MCF 10A (cell line): Measurements from ENCODE around the gene BAIAP2L1. TPM values are rescaled to one million over a fixed set of nuclear protein-coding genes. Genes with fewer than 3 reads are reported as not detected.

Experiments
- BruUV-seq: library from RNA; stranded (reverse); fragments of 400-500 nt; replicated peaks from 2 replicates; lab custom pipeline; 2021; lab: Mats Ljungman, UMichigan
- CTCF ChIA-PET: fragments of 300-600 bp; sonication (Branson Sonifier 250); formaldehyde crosslinking; extraction: SDS; loops from one replicate; lab custom pipeline; 2021; ENCODE audit warnings: antibody characterized with exemption, inconsistent platforms; lab: Yijun Ruan, JAX
- POLR2A ChIA-PET: fragments of 300-600, 350-650 bp; sonication (Branson Sonifier 250); formaldehyde crosslinking; extraction: SDS; loops from one replicate; lab custom pipeline; 2020; ENCODE audit warnings: antibody characterized with exemption, inconsistent platforms; lab: Yijun Ruan, JAX
- DNase-seq: peaks from one replicate; pipeline ENCODE4 v3.0.0-alpha.2; 2018; ENCODE audit not compliant: unreplicated experiment
- H3K27ac Mint-ChIP-seq: one replicate; pipeline ENCODE4 v1.8.0; 2022; ENCODE audit warnings: mild to moderate bottlenecking, low read depth, mixed read lengths; ENCODE audit not compliant: unreplicated experiment
- H3K27me3 Mint-ChIP-seq: one replicate; pipeline ENCODE4 v1.8.0; 2022; ENCODE audit warnings: mixed read lengths; ENCODE audit not compliant: insufficient read depth, unreplicated experiment
- H3K36me3 Mint-ChIP-seq: one replicate; pipeline ENCODE4 v1.8.0; 2022; ENCODE audit warnings: mild to moderate bottlenecking, moderate library complexity, mixed read lengths; ENCODE audit not compliant: insufficient read depth, unreplicated experiment
- H3K4me1 Mint-ChIP-seq: one replicate; pipeline ENCODE4 v1.8.0; 2022; ENCODE audit warnings: mixed read lengths; ENCODE audit not compliant: insufficient read depth, unreplicated experiment
- H3K4me3 Mint-ChIP-seq: one replicate; pipeline ENCODE4 v1.8.0; 2022; ENCODE audit warnings: mild to moderate bottlenecking, moderate library complexity, mixed read lengths; ENCODE audit not compliant: unreplicated experiment
- H3K9me3 Mint-ChIP-seq: one replicate; pipeline ENCODE4 v1.8.0; 2022; ENCODE audit warnings: mixed read lengths; ENCODE audit not compliant: unreplicated experiment
- intact Hi-C: fragments of 100-400 bp; cut with micrococcal nuclease; formaldehyde crosslinking; loops from 2 replicates; pipeline ENCODE4 v1.14.1; 2022
- total RNA-seq: library from RNA; stranded (reverse); gene quantifications from 2 replicates; pipeline ENCODE4 v1.2.3, GENCODE V29; 2022
- TF ChIP-seq, protein P1 (sequence below): fragments of 200-600 bp; IDR thresholded peaks from one replicate; pipeline ENCODE4 v1.8.0; 2022; ENCODE audit warnings: antibody characterized with exemption, mild to moderate bottlenecking; ENCODE audit not compliant: unreplicated experiment

BAIAP2L1 gene
- total RNA-seq, 1 experiment from 2014 or later, result 60.2 TPM

DNA sequence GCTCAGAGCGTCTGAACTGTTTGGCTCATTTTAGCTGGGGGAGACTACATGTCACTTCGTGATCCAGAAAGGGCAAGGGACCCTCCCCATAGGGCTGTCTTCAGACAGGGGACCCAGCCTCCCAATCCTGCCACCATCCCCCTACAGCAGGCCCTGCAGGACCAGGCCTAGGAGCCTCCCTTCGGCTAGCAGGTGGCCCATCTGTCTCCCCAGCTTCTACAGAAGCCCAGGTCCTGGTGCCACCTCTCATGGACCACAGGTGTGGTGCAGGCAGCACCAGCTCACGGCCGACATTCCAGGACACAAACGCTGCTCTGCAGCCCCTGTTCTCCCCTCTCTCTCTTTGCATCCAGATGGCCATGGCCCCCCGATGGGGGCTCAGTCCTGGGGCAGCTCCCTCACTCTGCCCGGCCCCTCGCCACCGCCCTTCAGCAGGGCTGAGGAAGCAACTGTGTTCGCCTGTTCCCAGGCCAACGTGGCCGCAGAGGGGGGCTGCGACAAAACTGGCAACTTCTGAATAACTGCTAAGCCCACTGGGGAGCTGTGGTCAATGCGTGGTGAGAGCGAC is 159.1 kb downstream of the BAIAP2L1 start:
- no TSS peak for BruUV-seq
- DNase-seq, result no peak
- H3K27ac Mint-ChIP-seq, result no peak overlapping the region
- H3K9me3 Mint-ChIP-seq, result no peaks in the 10 kb centered on the region
- ChIA-PET POLR2A (no interaction called here), CTCF (interaction anchor here (0.7 to 1.1 kb wide), 3 partner anchors 8 to 724 kb away, joined by 3 to 6 read pairs (median 3); no protein-coding TSS in a partner anchor)
- intact Hi-C loops, result loop anchor here (1.0 kb wide), 1 partner anchor 220 kb away; no protein-coding TSS in a partner anchor
- no peak overlapping the region for H3K4me3 Mint-ChIP-seq
- peaks cover 12% of the 10 kb centered on the region for H3K36me3 Mint-ChIP-seq
- no peaks in the 10 kb centered on the region for H3K27me3 Mint-ChIP-seq
- H3K4me1 Mint-ChIP-seq, result no peaks in the 10 kb centered on the region
- TF ChIP-seq, protein P1, sequence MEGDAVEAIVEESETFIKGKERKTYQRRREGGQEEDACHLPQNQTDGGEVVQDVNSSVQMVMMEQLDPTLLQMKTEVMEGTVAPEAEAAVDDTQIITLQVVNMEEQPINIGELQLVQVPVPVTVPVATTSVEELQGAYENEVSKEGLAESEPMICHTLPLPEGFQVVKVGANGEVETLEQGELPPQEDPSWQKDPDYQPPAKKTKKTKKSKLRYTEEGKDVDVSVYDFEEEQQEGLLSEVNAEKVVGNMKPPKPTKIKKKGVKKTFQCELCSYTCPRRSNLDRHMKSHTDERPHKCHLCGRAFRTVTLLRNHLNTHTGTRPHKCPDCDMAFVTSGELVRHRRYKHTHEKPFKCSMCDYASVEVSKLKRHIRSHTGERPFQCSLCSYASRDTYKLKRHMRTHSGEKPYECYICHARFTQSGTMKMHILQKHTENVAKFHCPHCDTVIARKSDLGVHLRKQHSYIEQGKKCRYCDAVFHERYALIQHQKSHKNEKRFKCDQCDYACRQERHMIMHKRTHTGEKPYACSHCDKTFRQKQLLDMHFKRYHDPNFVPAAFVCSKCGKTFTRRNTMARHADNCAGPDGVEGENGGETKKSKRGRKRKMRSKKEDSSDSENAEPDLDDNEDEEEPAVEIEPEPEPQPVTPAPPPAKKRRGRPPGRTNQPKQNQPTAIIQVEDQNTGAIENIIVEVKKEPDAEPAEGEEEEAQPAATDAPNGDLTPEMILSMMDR, result no peak

Other genes with a start within 250 kb of the BAIAP2L1 start
- gene BHLHA15, start 189.7 kb downstream of the BAIAP2L1 start, total RNA-seq, result 3.2 and 6.0 TPM in 2 replicates
- gene TECPR1, start 148.9 kb downstream of the BAIAP2L1 start, total RNA-seq, result 15.4 and 21.1 TPM in 2 replicates
- gene BRI3, start 119.4 kb downstream of the BAIAP2L1 start, total RNA-seq, result 154 and 246 TPM in 2 replicates
- not detected in 2 replicates for gene NPTX2, start 216.2 kb upstream of the BAIAP2L1 start, total RNA-seq